Urothelium cell line (cell line): Measurements from ENCODE around the gene BCAS3.

Experiments used
- DNase-seq: peaks from one replicate; pipeline ENCODE4 v3.0.0; 2011; ENCODE audit warnings: low spot score, mixed read lengths
- FAIRE-seq: peaks from 2 replicates; lab custom pipeline; 2011; peaks lifted over from hg19 to GRCh38; lab: Jason Lieb, UNC

BCAS3 gene

GRCh38 chr17:61175298-61176142 is 497.9 kb downstream of the BCAS3 start:
- peak; percentile 55 for FAIRE-seq
- no peak for DNase-seq

DNA sequence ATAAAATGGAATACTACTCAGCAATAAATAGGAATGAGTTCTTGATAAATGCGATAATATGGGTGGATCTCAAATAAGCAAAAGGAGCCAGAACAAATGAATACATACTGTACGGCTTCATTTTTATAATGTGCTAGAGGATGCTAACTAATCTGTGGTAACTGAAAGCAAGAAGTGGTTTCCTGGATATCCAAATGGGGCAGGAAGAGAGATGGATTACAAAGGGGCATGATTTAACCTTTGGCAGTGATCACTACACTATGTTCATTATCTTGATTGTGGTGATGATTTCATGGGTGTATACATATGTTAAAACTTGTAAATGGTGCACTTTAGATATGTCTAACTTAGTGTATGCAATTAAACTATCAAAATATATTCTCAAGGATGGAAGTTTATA is 499.7 kb downstream of the BCAS3 start:
- FAIRE-seq (peak; percentile 32), DNase-seq (no peak)

GRCh38 chr17:61178284-61178683 is 500.6 kb downstream of the BCAS3 start:
- FAIRE-seq: no peak
- DNase-seq: no peak

DNA sequence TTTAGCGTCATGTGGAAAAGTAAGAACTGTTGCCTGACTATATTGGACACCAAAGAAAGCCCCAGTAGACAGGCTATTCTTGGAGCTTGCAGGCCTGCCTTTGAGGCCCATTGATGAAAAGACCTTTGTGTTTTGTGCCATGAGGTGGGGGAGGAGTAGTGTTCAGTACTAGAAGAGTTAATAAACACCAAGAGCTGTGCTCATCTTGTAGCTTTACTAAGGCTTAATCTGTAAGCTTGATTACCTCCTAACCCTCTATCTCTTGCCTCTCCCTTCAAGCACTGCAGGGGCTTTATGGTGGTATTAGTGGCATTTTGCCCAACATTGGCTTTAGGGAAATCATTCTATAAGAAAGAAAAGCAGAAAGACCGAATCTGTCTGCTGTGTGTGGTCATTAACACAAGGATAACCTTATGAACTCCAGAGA is 501.7 kb downstream of the BCAS3 start:
- no peak for FAIRE-seq
- DNase-seq: no peak

DNA sequence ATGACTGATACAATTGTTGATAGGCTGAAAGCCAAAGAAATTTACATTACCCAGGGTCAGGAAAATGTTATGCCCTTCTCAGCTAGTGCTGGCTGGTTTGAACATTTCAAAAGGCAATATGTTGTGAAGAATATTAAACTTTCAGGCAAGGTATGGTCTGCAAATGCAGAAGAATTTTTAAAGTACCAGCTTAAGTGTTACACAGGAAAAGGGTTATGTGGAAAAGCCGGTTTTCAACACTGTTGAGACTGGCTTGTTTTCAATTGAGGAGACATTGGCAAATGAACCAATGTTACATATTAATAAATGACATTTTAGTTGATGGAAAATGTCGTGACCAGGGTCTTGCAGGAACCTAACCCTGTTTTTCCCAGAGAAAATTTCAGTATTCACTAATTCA is 506.1 kb downstream of the BCAS3 start:
- DNase-seq (no peak), FAIRE-seq (peak; percentile 30)

- DNase-seq: no peak
- FAIRE-seq: no peak
These were observed 507.7 kb downstream of the BCAS3 start for GRCh38 chr17:61185385-61185784.

GRCh38 chr17:61187038-61187437 is 509.4 kb downstream of the BCAS3 start:
- no peak for DNase-seq
- FAIRE-seq: no peak

- DNase-seq (no peak), FAIRE-seq (no peak)
These were observed 510.4 kb downstream of the BCAS3 start for GRCh38 chr17:61188081-61188480.

DNA sequence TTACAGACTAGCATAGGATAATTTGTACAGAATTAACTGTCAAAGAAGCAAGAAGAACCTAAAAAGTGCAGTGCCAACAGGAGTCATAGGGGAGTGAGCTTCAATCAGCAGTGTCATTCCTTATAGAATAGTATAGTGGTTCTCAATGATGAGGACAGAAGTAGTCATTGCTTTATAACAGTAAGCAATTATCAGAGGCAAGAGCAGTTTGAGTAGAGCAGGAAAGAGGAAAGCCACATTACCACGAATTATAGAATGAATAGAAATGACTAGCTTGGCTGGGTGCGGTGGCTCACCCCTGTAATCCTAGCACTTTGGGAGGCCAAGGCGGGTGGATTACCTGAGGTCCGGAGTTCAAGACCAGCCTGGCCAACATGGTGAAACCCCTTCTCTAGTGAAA is 512.3 kb downstream of the BCAS3 start:
- DNase-seq (no peak), FAIRE-seq (no peak)

- peak; percentile 32 for FAIRE-seq
- no peak for DNase-seq
These were observed 518.7 kb downstream of the BCAS3 start for GRCh38 chr17:61196302-61196704.

DNA sequence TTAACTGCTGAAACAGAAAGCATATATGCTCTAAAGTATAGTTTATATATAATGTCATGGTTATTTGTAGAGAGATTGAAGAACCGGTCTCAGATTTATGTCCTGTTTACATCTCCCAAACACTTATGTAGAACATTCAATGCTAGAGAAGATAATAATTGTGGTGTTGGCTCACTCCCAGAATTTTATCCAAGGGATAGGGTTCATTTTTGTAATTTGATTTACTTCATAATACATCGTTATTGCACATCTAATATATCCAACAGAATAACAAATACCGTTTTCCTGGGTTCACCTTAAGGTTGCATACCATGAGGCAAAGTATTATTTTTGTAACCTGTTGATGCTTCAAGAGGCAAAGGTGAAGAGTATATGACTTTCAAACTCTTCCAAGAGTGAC is 519.1 kb downstream of the BCAS3 start:
- FAIRE-seq: no peak

GRCh38 chr17:61199431-61200338 is 522.0 kb downstream of the BCAS3 start:
- DNase-seq: no peak
- FAIRE-seq: peak; percentile 32

More for the DNA sequence above, 519.1 kb downstream of the BCAS3 start:
- no peak for DNase-seq

GRCh38 chr17:61200339-61200715 is 522.7 kb downstream of the BCAS3 start:
- FAIRE-seq (no peak), DNase-seq (no peak)

DNA sequence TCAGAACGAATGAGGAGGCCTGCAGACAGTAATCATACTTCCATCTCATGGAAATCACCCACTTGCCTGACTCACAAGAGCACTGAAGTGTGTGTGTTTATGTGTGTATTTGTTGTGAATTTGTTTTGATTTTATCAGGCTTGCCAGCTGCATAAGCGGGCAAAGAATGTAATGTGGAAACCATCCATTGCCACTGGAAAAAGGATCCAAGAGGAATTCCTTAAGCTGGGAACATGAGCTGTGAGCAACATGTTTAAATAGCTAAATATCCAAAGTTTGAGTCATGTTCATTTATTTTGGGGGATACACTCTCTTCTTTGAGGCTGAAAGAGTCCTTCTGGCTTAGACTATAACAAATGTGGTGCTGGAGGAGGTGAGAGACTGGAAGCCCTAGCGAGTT is 523.6 kb downstream of the BCAS3 start:
- FAIRE-seq (peak; percentile 78), DNase-seq (no peak)

- no peak for FAIRE-seq
- no peak for DNase-seq
These were observed 524.9 kb downstream of the BCAS3 start for GRCh38 chr17:61202564-61202963.

GRCh38 chr17:61203671-61204131 is 526.0 kb downstream of the BCAS3 start:
- FAIRE-seq (peak; percentile 30), DNase-seq (no peak)

DNA sequence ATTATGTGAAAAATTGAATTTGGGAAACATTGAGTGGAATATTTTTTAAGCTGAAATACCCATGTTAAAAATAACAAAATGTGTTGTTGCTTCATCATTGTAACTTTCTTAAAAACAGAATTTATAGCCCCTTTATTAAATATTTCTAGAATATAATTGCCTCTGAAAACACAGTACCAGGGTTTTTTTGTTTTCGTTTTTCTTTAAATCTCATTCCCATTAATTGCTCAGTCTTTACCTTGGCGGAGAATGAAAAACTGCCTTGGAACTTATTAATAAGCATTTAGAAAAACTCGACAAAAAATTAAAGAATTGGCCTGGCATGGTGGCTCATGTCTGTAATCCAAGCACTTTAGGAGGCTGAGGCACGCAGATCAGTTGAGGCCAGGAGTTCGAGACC is 526.8 kb downstream of the BCAS3 start:
- FAIRE-seq: no peak

DNA sequence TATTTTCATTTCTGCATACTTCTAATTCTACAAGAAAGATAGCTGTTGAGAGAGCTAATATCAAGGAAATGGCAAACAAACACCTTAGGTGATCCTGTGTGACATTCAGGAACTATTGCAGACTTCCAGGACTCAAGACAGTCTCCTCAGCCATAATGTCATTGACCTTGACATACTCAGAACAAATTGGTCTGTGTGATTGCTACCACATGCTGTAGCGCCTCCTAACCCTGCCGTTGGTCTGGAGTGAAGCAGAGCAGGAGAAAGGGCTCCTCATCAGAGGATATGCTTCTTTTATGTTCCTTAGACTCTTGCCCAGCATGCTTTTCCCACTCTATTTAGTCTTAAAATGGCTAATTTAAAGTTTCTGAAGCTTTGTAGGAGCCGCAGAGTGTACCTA is 527.8 kb downstream of the BCAS3 start:
- DNase-seq (no peak), FAIRE-seq (peak; percentile 77)

More for the DNA sequence above, 526.8 kb downstream of the BCAS3 start:
- no peak for DNase-seq

- no peak for DNase-seq
- peak; percentile 75 for FAIRE-seq
These were observed 528.3 kb downstream of the BCAS3 start for GRCh38 chr17:61205931-61206330.

DNA sequence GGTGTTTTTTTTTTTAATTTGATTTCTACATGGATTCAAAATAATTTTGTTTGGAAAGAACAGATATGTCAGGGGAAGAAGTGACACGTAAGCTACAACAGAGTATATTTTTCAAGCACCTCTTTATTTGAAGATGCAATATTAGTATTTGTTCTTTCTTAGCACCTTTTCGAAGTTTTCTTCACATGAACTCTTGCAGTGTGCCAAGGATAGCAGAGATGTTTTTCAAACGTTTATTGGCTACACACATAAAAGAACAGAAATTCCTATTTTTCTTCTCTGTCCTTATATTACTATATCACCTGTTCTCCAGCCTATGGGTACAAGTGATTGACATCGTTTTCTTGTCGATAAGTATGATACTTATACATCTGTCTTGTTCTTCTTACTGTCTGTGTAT is 529.3 kb downstream of the BCAS3 start:
- FAIRE-seq: peak; percentile 9
- DNase-seq: no peak

DNA sequence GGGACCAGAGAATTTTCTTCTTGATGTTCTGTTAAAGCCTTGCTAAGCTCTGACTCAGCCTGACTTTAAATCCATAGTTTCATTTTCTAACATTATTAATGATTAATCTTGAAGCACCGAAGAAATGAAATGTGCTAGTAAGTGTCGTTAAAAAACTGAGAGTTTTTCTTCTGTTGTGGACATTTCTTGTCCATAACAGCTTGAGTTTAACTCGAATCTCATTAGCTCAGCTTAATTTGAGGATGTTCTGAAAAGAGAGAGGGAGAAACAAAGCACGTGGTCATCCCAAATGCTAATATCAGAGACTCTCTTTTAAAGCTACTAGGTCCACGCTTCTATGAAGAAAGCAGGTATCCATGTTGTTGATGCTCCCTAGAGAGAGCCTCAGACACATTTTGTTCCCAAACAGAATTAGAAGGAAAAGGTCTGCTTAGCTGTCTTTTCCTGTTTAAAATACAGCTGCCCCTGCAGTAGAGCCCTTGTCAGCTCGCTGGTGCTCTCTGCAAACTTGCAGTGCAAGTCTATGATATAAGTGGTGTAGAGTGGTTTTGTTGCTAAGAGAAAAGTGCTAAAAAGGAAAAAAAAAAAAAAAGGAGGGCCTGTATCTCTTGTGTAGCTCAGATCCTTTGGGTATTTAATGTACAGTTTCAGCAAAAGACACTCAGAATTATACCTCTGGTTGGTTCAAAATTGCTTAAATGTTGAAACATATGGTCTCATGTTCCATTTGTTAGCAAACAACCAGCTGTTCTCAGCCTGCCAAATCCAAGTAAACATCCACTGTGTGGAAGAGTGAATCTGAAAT is 530.9 kb downstream of the BCAS3 start:
- DNase-seq (no peak), FAIRE-seq (peak; percentile 9)
